Peyer's patch (tissue), 4 donors: ENCODE measurements around the gene TXNDC12.
"Not testable (repeated sequence)": the region's sequence is repeated elsewhere in the genome, so short reads cannot be mapped to it uniquely, and the experiment has no call there.

Experiments
- CTCF ChIP-seq, 6 experiments: fragments of 450-650 bp in 4 of 6; fragments of 200-600 bp in 2 of 6; sonication (generic) in 1 of 6; IDR thresholded peaks; one replicate each; pipeline ENCODE4 v1.5.1; 2017 to 2019; ENCODE audit warnings: antibody characterized with exemption in 6 of 6, mild to moderate bottlenecking in 3 of 6, moderate library complexity in 1 of 6
- POLR2A ChIP-seq, 2 donors: fragments of 450-650 bp; IDR thresholded peaks; one replicate each; pipeline ENCODE4 v1.5.1; 2017; ENCODE audit warnings: antibody characterized with exemption in 2 of 2, mild to moderate bottlenecking in 2 of 2, moderate library complexity in 2 of 2

- TF ChIP-seq POLR2A, CTCF (IDR thresholded peaks at IDR 0.05): not testable (repeated sequence)
These were observed 5.7 kb downstream of the TXNDC12 start for GRCh38 chr1:52049337-52049736.
